Spleen (tissue), 7 donors: Measurements from ENCODE around the gene FAM151A.

ENCODE experiments used
- CTCF ChIP-seq, 11 experiments: fragments of 200-600 bp in 7 of 11; fragments of 450-650 bp in 4 of 11; sonication (generic) in 4 of 11; IDR thresholded peaks in 8 of 11; conservative IDR thresholded peaks in 3 of 11; 1 replicate in 7 of 11; 2 replicates in 4 of 11; pipeline versions ENCODE4 v1.4.0 to v1.8.0; 2016 to 2021; ENCODE audit warnings: antibody characterized with exemption in 11 of 11, inconsistent platforms in 4 of 11, mild to moderate bottlenecking in 1 of 11
- POLR2A ChIP-seq, 3 donors: fragments of 450-650 bp; IDR thresholded peaks; one replicate each; pipeline ENCODE4 v1.5.1; 2017; ENCODE audit warnings: antibody characterized with exemption in 3 of 3, mild to moderate bottlenecking in 1 of 3
- POLR2AphosphoS5 ChIP-seq, 3 donors: sonication (generic); formaldehyde crosslinking; IDR thresholded peaks; one replicate each; pipeline ENCODE4 v1.5.1; 2017; ENCODE audit warnings: antibody characterized with exemption in 3 of 3
- donor health status: DM: no; HTN: no; CAD: no; lungs with moderate emphysema.
- donor health status: DM: no; HTN: no; CAD: no.
- donor health status: DM: no; HTN: no; CAD: no.

- no peak for TF ChIP-seq CTCF (IDR thresholded peaks at IDR 0.05 in 8 of 11, conservative IDR thresholded peaks at IDR 0.05 in 3 of 11)
- no peak for TF ChIP-seq POLR2A (IDR thresholded peaks at IDR 0.05)
- TF ChIP-seq POLR2AphosphoS5 (IDR thresholded peaks at IDR 0.05) = no peak
These were observed 40.4 kb upstream of the FAM151A start for GRCh38 chr1:54663725-54664124.
